Mucosa of descending colon (tissue), 3 donors: Measurements from ENCODE around the gene DIDO1. TPM values are rescaled to one million over a fixed set of nuclear protein-coding genes. Genes with fewer than 3 reads are reported as not detected.

ENCODE experiments used
- ATAC-seq: fragments of 200-7000 bp; cut with Tn5 transposase; one replicate; pipeline ENCODE4 v1.9.1; 2020; ENCODE audit warnings: mild to moderate bottlenecking, moderate library complexity
- DNase-seq, 3 donors: peaks; one replicate each; pipeline ENCODE4 v3.0.0-alpha.2; 2020
- H3K36me3 ChIP-seq: fragments of 200-600 bp; one replicate; pipeline ENCODE4 v1.8.0; 2021; ENCODE audit warnings: low read depth, mild to moderate bottlenecking
- H3K4me1 ChIP-seq: fragments of 200-600 bp; one replicate; pipeline ENCODE4 v1.8.0; 2021; ENCODE audit warnings: low read depth, mild to moderate bottlenecking
- H3K4me3 ChIP-seq: fragments of 200-600 bp; one replicate; pipeline ENCODE4 v1.8.0; 2021; ENCODE audit warnings: mild to moderate bottlenecking
- H3K9me3 ChIP-seq: fragments of 200-600 bp; one replicate; pipeline ENCODE4 v1.8.0; 2021; ENCODE audit warnings: mild to moderate bottlenecking
- intact Hi-C, 2 donors: fragments of 100-400 bp; cut with DNase I in 1 of 2; cut with micrococcal nuclease in 1 of 2; formaldehyde crosslinking; loops; one replicate each; pipeline versions ENCODE4 v1.11.0 to v1.11.1; 2022; cut with DNase I, micrococcal nuclease
- total RNA-seq, 3 donors: library from RNA; stranded (reverse); fragmentation: NEBNext Ultra II Directional in 2 of 3; extraction: Animal tissue kit (Norgen Biotek cat#: 25700) in 2 of 3; gene quantifications; one replicate each; pipeline versions ENCODE4 v1.2.1 to v1.2.4, GENCODE V29; 2021 to 2023
- TF ChIP-seq, protein P1 (sequence below): fragments of 200-600 bp; IDR thresholded peaks from one replicate; pipeline ENCODE4 v1.8.0; 2022; ENCODE audit warnings: antibody characterized with exemption, mild to moderate bottlenecking
- donor health status: DM: no; HTN: no; CAD: no; lungs with moderate emphysema.
- donor health status: DM: no; HTN: no; CAD: no.
- donor health status: DM: no; HTN: yes; CAD: no.

The DIDO1 gene
- total RNA-seq, 3 donors from 2014 or later, result 53.4 to 72.5 (median 67.4) TPM

DNA sequence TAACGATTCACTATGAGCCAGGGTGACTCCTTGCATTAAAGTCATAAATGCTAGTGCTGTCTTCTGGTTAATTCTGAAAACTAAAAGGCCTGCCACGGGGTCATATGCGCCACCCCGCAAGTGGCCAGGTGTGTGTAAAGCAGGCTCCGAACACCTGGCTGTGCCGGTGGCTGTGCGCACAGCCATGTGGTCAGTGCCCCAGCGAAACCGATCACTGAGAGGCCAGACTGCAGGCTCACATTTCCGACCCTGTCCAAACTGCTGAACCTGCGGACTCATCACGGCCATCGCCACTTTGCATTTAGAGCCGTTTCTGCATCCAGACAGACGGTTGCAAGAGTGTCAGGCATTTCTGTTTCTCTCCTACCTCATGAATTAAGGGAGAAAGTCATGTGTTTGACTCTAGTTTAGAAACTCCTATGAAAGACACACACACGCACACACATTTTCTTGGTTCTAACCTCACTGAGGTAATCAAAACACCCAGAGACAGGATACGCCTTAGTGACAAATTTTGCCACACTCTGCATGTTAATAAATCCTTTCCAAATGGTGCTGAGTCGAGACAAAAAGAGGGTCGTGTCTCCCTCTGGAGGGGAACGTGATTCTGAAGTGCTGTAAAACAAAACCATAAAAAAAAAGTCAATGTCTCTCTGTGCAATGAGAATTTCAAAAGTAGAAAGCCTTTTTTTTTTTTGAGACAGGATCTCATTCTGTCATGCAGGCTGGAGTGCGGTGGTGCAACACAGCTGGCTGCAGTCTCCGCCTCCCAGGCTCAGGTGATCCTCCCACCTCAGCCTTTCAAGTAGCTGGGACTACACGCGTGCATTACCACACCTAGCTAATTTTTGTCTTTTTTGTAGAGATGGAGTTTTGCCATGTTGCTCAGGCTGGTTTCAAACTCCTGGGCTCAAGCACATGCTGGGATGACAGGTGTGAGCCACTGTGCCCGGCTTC is 33.7 kb downstream of the DIDO1 start:
- no peak for ATAC-seq
- no peak for DNase-seq
- Histone ChIP-seq H3K9me3 (no peaks in the 10 kb centered on the region), H3K4me3 (no peak overlapping the region), H3K4me1 (no peaks in the 10 kb centered on the region), H3K36me3 (peaks cover 35% of the 10 kb centered on the region)
- intact Hi-C loops, result no loop called here
- TF ChIP-seq, protein P1, sequence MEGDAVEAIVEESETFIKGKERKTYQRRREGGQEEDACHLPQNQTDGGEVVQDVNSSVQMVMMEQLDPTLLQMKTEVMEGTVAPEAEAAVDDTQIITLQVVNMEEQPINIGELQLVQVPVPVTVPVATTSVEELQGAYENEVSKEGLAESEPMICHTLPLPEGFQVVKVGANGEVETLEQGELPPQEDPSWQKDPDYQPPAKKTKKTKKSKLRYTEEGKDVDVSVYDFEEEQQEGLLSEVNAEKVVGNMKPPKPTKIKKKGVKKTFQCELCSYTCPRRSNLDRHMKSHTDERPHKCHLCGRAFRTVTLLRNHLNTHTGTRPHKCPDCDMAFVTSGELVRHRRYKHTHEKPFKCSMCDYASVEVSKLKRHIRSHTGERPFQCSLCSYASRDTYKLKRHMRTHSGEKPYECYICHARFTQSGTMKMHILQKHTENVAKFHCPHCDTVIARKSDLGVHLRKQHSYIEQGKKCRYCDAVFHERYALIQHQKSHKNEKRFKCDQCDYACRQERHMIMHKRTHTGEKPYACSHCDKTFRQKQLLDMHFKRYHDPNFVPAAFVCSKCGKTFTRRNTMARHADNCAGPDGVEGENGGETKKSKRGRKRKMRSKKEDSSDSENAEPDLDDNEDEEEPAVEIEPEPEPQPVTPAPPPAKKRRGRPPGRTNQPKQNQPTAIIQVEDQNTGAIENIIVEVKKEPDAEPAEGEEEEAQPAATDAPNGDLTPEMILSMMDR, result no peak

DNA sequence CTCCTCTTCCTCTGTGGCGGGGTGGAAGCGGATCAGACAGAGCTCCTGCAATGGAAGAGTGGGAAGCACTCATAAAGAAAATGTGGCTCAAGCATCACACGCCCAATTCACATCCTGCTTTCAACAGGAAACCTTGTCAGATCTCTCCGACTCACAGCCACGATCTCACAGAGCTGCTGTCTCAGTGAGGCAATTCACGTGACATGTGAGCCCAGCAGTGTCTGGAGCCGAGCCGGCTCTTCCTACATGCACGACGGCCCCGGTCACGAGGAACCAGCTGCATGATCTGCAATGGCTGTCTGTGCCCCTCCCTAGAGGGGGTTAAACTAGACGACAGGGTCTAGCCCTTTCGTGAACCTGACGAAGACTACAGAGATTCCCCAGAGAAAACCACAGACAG is 35.2 kb downstream of the DIDO1 start:
- Histone ChIP-seq H3K4me3 (no peak overlapping the region), H3K4me1 (no peaks in the 10 kb centered on the region), H3K36me3 (peaks cover 35% of the 10 kb centered on the region), H3K9me3 (no peaks in the 10 kb centered on the region)
- TF ChIP-seq, protein P1, result no peak
- intact Hi-C loops, result no loop called here
- DNase-seq (no peak), ATAC-seq (no peak)

DNA sequence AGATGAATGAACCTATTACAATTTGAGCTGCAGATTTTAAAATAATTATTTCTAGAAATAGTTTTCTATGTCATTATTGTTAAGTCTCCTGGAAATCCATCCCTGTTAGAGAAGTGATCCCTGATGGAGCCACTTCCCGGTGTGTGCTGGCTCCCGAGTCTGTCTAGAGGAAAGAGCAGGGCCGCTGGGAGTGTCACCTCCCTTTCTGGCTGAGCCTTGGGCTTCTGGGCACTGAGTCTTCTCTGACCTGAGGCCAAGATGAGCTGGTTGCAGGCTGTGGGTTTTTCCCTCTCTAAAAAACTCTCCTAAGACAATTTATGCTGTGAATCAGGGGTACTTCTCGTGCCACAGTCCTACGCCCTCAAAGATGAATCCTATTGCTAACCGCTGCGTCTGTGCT is 35.9 kb downstream of the DIDO1 start:
- no peak for ATAC-seq

DNA sequence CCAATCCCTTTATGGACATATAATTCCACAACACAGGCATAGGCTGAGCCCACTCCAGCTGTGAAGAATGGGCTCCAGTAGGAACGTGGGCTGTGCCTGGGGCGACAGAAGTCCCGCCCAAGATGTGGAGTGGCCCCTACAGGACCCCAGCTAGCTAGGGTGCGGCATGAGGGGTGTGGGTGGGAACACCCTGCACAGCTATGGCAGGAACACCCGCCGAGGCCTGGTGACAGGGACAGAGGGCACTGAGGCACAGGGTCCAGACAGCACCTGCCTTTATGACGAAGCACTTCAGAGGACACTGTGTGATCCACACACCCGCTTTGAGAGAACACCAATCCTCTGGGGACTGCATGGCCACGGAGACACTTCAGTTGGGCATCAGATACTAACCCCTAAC is 36.4 kb downstream of the DIDO1 start:
- ATAC-seq (no peak), DNase-seq (no peak)
- intact Hi-C loops, result no loop called here
- H3K36me3 ChIP-seq, result peaks cover 35% of the 10 kb centered on the region
- no peak overlapping the region for H3K4me3 ChIP-seq
- TF ChIP-seq, protein P1, result no peak
- H3K4me1 ChIP-seq, result no peaks in the 10 kb centered on the region
- H3K9me3 ChIP-seq, result no peaks in the 10 kb centered on the region

More for the DNA sequence above, 35.9 kb downstream of the DIDO1 start:
- TF ChIP-seq, protein P1, result no peak
- Histone ChIP-seq H3K9me3 (no peaks in the 10 kb centered on the region), H3K4me1 (no peaks in the 10 kb centered on the region), H3K4me3 (no peak overlapping the region), H3K36me3 (peaks cover 35% of the 10 kb centered on the region)
- intact Hi-C loops, result no loop called here
- no peak for DNase-seq

DNA sequence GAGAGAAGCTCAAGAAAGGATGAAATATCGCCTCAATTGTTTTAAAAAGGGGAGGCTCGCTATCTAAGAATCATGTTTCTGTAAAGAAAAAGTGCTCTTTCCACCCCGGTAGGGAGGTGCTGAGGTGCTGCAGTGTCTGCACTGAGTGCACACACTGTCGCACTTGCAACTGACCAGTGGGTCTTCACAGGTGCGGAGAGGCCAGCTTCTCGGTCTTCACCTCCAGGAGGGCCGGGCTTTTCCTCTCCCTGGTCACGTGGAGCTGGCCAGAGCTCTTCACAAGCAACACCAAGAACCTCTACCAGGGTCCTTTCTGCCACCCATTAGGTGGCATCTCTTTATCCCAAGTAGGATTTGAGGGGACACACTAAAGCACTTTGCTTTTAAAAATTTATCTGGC is 36.9 kb downstream of the DIDO1 start:
- peaks cover 32% of the 10 kb centered on the region for H3K36me3 ChIP-seq
- ATAC-seq, result no peak
- TF ChIP-seq, protein P1, result no peak

More for the DNA sequence above, 36.9 kb downstream of the DIDO1 start:
- DNase-seq, result no peak
- H3K9me3 ChIP-seq, result no peaks in the 10 kb centered on the region
- H3K4me1 ChIP-seq, result no peaks in the 10 kb centered on the region
- intact Hi-C loops, result no loop called here
- no peak overlapping the region for H3K4me3 ChIP-seq
